HEK293 (cell line): ENCODE measurements around the gene SEZ6L.

Experiments
- CTCF ChIA-PET: fragments of 350-600 bp; formaldehyde crosslinking; extraction: SDS; loops from one replicate; lab custom pipeline; 2021; ENCODE audit warnings: antibody characterized with exemption; lab: Yijun Ruan, JAX
- POLR2A ChIA-PET: fragments of 300-600 bp; formaldehyde crosslinking; extraction: SDS; loops from one replicate; lab custom pipeline; 2020; ENCODE audit warnings: antibody characterized with exemption, inconsistent platforms; lab: Yijun Ruan, JAX
- H3K27ac ChIP-seq: fragments of 200-500 bp; sonication (Bioruptor generic); 2 replicates; pipeline ENCODE4 v1.5.1; 2014; ENCODE audit warnings: low read depth, low read length, control low read depth, inconsistent platforms; ENCODE audit errors: extremely low read depth
- H3K36me3 ChIP-seq, 2 experiments: fragments of 200-500 bp in 1 of 2; sonication (Bioruptor generic) in 1 of 2; 1 replicate in 1 of 2; 2 replicates in 1 of 2; pipeline ENCODE4 v1.5.1; 2014 to 2017; ENCODE audit warnings: inconsistent platforms in 2 of 2, low read length in 2 of 2; ENCODE audit not compliant: control insufficient read depth in 2 of 2, insufficient read depth in 1 of 2
- H3K4me1 ChIP-seq: fragments of 200-500 bp; sonication (Bioruptor generic); 2 replicates; pipeline ENCODE4 v1.5.1; 2014; ENCODE audit warnings: mild to moderate bottlenecking, low read length, inconsistent platforms; ENCODE audit not compliant: control insufficient read depth, insufficient read depth
- H3K4me3 ChIP-seq: 2 replicates; pipeline ENCODE4 v1.5.1; 2011; ENCODE audit warnings: low read depth, mild to moderate bottlenecking, control low read depth, low read length, moderate library complexity
- H3K9me3 ChIP-seq: fragments of 200-500 bp; sonication (Bioruptor generic); 2 replicates; pipeline ENCODE4 v1.5.1; 2014; ENCODE audit warnings: low read depth, low read length, inconsistent platforms; ENCODE audit not compliant: control insufficient read depth, insufficient read depth
- KLF9 ChIP-seq: fragments of 450-650 bp; formaldehyde crosslinking; IDR thresholded peaks from 2 replicates; pipeline ENCODE4 v1.5.1; 2016; ENCODE audit warnings: missing biosample characterization, missing genetic modification characterization, low read depth
- MZF1 ChIP-seq: fragments of 450-650 bp; formaldehyde crosslinking; IDR thresholded peaks from 2 replicates; pipeline ENCODE4 v1.5.1; 2017; ENCODE audit warnings: missing biosample characterization, missing genetic modification characterization, borderline replicate concordance
- PRDM1 ChIP-seq: fragments of 450-650 bp; formaldehyde crosslinking; IDR thresholded peaks from 2 replicates; pipeline ENCODE4; 2016; ENCODE audit warnings: missing biosample characterization, missing genetic modification characterization
- SALL2 ChIP-seq: fragments of 450-650 bp; formaldehyde crosslinking; IDR thresholded peaks from 2 replicates; pipeline ENCODE4 v1.5.0; 2017; ENCODE audit warnings: missing biosample characterization, mild to moderate bottlenecking, missing genetic modification characterization, borderline replicate concordance
- SP2 ChIP-seq: fragments of 450-650 bp; formaldehyde crosslinking; IDR thresholded peaks from 2 replicates; pipeline ENCODE4 v1.5.1; 2016; ENCODE audit warnings: missing biosample characterization, missing genetic modification characterization
- ZBTB20 ChIP-seq: fragments of 450-650 bp; formaldehyde crosslinking; IDR thresholded peaks from 2 replicates; pipeline ENCODE4 v1.5.1; 2016; ENCODE audit warnings: missing biosample characterization, missing genetic modification characterization
- ZBTB21 ChIP-seq: fragments of 450-650 bp; formaldehyde crosslinking; IDR thresholded peaks from 2 replicates; pipeline ENCODE4 v1.5.1; 2017; ENCODE audit warnings: missing biosample characterization, missing genetic modification characterization
- ZBTB44 ChIP-seq: fragments of 450-650 bp; IDR thresholded peaks from 2 replicates; pipeline ENCODE4 v1.5.1; 2018; ENCODE audit warnings: missing biosample characterization, mild to moderate bottlenecking, missing genetic modification characterization
- ZFP69B ChIP-seq: fragments of 450-650 bp; formaldehyde crosslinking; IDR thresholded peaks from 2 replicates; pipeline ENCODE4 v1.5.1; 2016; ENCODE audit warnings: missing biosample characterization, missing genetic modification characterization
- ZNF132 ChIP-seq: fragments of 450-650 bp; formaldehyde crosslinking; IDR thresholded peaks from 2 replicates; pipeline ENCODE4 v1.5.1; 2017; ENCODE audit warnings: missing biosample characterization, missing genetic modification characterization, borderline replicate concordance
- ZNF223 ChIP-seq: fragments of 450-650 bp; formaldehyde crosslinking; IDR thresholded peaks from 2 replicates; pipeline ENCODE4 v1.5.1; 2016; ENCODE audit warnings: missing biosample characterization, missing genetic modification characterization
- ZNF350 ChIP-seq: fragments of 450-650 bp; formaldehyde crosslinking; IDR thresholded peaks from 2 replicates; pipeline ENCODE4 v1.5.0; 2017; ENCODE audit warnings: missing biosample characterization, mild to moderate bottlenecking, missing genetic modification characterization
- ZNF366 ChIP-seq: fragments of 450-650 bp; formaldehyde crosslinking; conservative IDR thresholded peaks from 2 replicates; pipeline ENCODE4 v1.5.1; 2016; ENCODE audit warnings: missing biosample characterization, missing genetic modification characterization
- ZNF394 ChIP-seq: fragments of 450-650 bp; formaldehyde crosslinking; IDR thresholded peaks from 2 replicates; pipeline ENCODE4 v1.5.1; 2016; ENCODE audit warnings: missing biosample characterization, missing genetic modification characterization, mild to moderate bottlenecking, moderate library complexity, borderline replicate concordance
- ZNF404 ChIP-seq: fragments of 450-650 bp; formaldehyde crosslinking; IDR thresholded peaks from 2 replicates; pipeline ENCODE4 v1.5.1; 2017; ENCODE audit warnings: missing biosample characterization, missing genetic modification characterization
- ZNF423 ChIP-seq: fragments of 450-650 bp; formaldehyde crosslinking; IDR thresholded peaks from 2 replicates; pipeline ENCODE4 v1.5.1; 2016; ENCODE audit warnings: missing biosample characterization, missing genetic modification characterization
- ZNF501 ChIP-seq: fragments of 450-650 bp; formaldehyde crosslinking; IDR thresholded peaks from 2 replicates; pipeline ENCODE4 v1.5.1; 2016; ENCODE audit warnings: missing biosample characterization, missing genetic modification characterization
- ZNF518A ChIP-seq: fragments of 450-650 bp; formaldehyde crosslinking; conservative IDR thresholded peaks from 2 replicates; pipeline ENCODE4 v1.5.1; 2016; ENCODE audit warnings: low read depth, missing biosample characterization, missing genetic modification characterization
- ZNF544 ChIP-seq: fragments of 450-650 bp; formaldehyde crosslinking; IDR thresholded peaks from 2 replicates; pipeline ENCODE4 v1.5.0; 2017; ENCODE audit warnings: missing biosample characterization, missing genetic modification characterization
- ZNF548 ChIP-seq: fragments of 450-650 bp; formaldehyde crosslinking; IDR thresholded peaks from 2 replicates; pipeline ENCODE4 v1.5.1; 2016; ENCODE audit warnings: missing biosample characterization, missing genetic modification characterization
- ZNF549 ChIP-seq: fragments of 450-650 bp; IDR thresholded peaks from 2 replicates; pipeline ENCODE4 v1.5.1; 2018; ENCODE audit warnings: missing biosample characterization, missing genetic modification characterization, mild to moderate bottlenecking, inconsistent platforms, moderate library complexity
- ZNF560 ChIP-seq: fragments of 450-650 bp; formaldehyde crosslinking; IDR thresholded peaks from 2 replicates; pipeline ENCODE4 v1.5.1; 2017; ENCODE audit warnings: missing biosample characterization, missing genetic modification characterization, borderline replicate concordance
- ZNF561 ChIP-seq: fragments of 450-650 bp; IDR thresholded peaks from 2 replicates; pipeline ENCODE4 v1.5.1; 2018; ENCODE audit warnings: missing biosample characterization, missing genetic modification characterization, borderline replicate concordance
- ZNF626 ChIP-seq: fragments of 450-650 bp; sonication (Bioruptor Pico); formaldehyde crosslinking; IDR thresholded peaks from 2 replicates; pipeline ENCODE4 v1.5.1; 2018; ENCODE audit warnings: missing biosample characterization, missing genetic modification characterization, inconsistent platforms
- ZNF768 ChIP-seq: fragments of 450-650 bp; formaldehyde crosslinking; IDR thresholded peaks from 2 replicates; pipeline ENCODE4 v1.5.1; 2018; ENCODE audit warnings: missing biosample characterization, mild to moderate bottlenecking, missing genetic modification characterization
- ZNF830 ChIP-seq: fragments of 450-650 bp; IDR thresholded peaks from 2 replicates; pipeline ENCODE4 v1.5.0; 2018; ENCODE audit warnings: missing biosample characterization, missing genetic modification characterization, low read depth, mild to moderate bottlenecking, moderate library complexity
- ZNF837 ChIP-seq: fragments of 450-650 bp; formaldehyde crosslinking; IDR thresholded peaks from 2 replicates; pipeline ENCODE4 v1.5.1; 2016; ENCODE audit warnings: missing biosample characterization, missing genetic modification characterization
- ZSCAN30 ChIP-seq: fragments of 450-650 bp; IDR thresholded peaks from 2 replicates; pipeline ENCODE4 v1.5.1; 2018; ENCODE audit warnings: missing biosample characterization, mild to moderate bottlenecking, missing genetic modification characterization, moderate library complexity

SEZ6L gene

GRCh38 chr22:26264162-26264561 is 94.9 kb downstream of the SEZ6L start:
- CTCF ChIA-PET: no interaction called here
- Histone ChIP-seq H3K9me3 (no peaks in the 10 kb centered on the region), H3K27ac (no peak overlapping the region), H3K4me3 (no peak overlapping the region), H3K36me3 (no peaks in the 10 kb centered on the region), H3K4me1 (no peaks in the 10 kb centered on the region)
- TF ChIP-seq ZNF768 (tag by site-specific recombination) (0 out of 2 replicates have a peak, but pooled peaks have one; percentile 13), ZNF132 (tag by site-specific recombination) (no peak)
- POLR2A ChIA-PET: no interaction called here

GRCh38 chr22:26265281-26265680 is 96.0 kb downstream of the SEZ6L start:
- no peaks in the 10 kb centered on the region for H3K9me3 ChIP-seq
- no peak overlapping the region for H3K4me3 ChIP-seq
- POLR2A ChIA-PET: interaction anchor here (1.1 kb wide), 1 partner anchor 9 kb away, joined by 3 read pairs; no protein-coding TSS in a partner anchor
- no peak for TF ChIP-seq ZNF561 (tag by site-specific recombination)
- TF ChIP-seq PRDM1 (tag by site-specific recombination): no peak
- TF ChIP-seq MZF1 (tag by site-specific recombination): no peak
- TF ChIP-seq ZSCAN30 (tag by site-specific recombination): no peak
- TF ChIP-seq KLF9 (tag by site-specific recombination): no peak
- TF ChIP-seq SALL2 (tag by site-specific recombination): no peak
- TF ChIP-seq ZNF423 (tag by site-specific recombination): no peak
- no peak for TF ChIP-seq ZBTB21 (tag by site-specific recombination)
- TF ChIP-seq ZNF501 (tag by site-specific recombination): no peak
- TF ChIP-seq ZNF560 (tag by site-specific recombination): no peak
- no peak for TF ChIP-seq ZNF394 (tag by site-specific recombination)
- TF ChIP-seq ZNF518A (tag by site-specific recombination): no peak
- no peak overlapping the region for H3K27ac ChIP-seq
- H3K4me1 ChIP-seq: no peaks in the 10 kb centered on the region
- CTCF ChIA-PET: interaction anchor here (0.6 to 1.0 kb wide), 3 partner anchors 9 to 93 kb away, joined by 3 read pairs; no protein-coding TSS in a partner anchor
- H3K36me3 ChIP-seq: no peaks in the 10 kb centered on the region

GRCh38 chr22:26265909-26266308 is 96.6 kb downstream of the SEZ6L start:
- TF ChIP-seq ZNF626 (tag by site-specific recombination) (no peak), ZNF223 (tag by site-specific recombination) (no peak), ZNF350 (tag by site-specific recombination) (no peak), ZNF549 (no peak), ZFP69B (tag by site-specific recombination) (no peak), ZNF404 (tag by site-specific recombination) (no peak), ZBTB44 (tag by site-specific recombination) (no peak), SP2 (tag by site-specific recombination) (no peak), ZBTB20 (no peak), ZNF366 (tag by site-specific recombination) (no peak), ZNF544 (tag by site-specific recombination) (no peak), ZNF830 (tag by site-specific recombination) (no peak), PRDM1 (tag by site-specific recombination) (no peak), ZNF548 (tag by site-specific recombination) (no peak), ZNF837 (tag by site-specific recombination) (no peak)
- POLR2A ChIA-PET: interaction anchor here (1.1 kb wide), 1 partner anchor 8 kb away, joined by 3 read pairs; no protein-coding TSS in a partner anchor
- Histone ChIP-seq H3K4me3 (no peak overlapping the region), H3K9me3 (no peaks in the 10 kb centered on the region), H3K36me3 (no peaks in the 10 kb centered on the region), H3K27ac (no peak overlapping the region), H3K4me1 (no peaks in the 10 kb centered on the region)
- CTCF ChIA-PET: interaction anchor here (0.6 to 1.0 kb wide), 2 partner anchors 70 to 93 kb away, joined by 3 read pairs; no protein-coding TSS in a partner anchor
